ENCODE results near the gene P2RX2. TPM values are rescaled to one million over a fixed set of nuclear protein-coding genes. Genes with fewer than 3 reads are reported as not detected.

Gene P2RX2
- total RNA-seq, 6 donors from 2014 or later = 0.27 to 4.4 (median 1.00) TPM; not detected in 2

DNA sequence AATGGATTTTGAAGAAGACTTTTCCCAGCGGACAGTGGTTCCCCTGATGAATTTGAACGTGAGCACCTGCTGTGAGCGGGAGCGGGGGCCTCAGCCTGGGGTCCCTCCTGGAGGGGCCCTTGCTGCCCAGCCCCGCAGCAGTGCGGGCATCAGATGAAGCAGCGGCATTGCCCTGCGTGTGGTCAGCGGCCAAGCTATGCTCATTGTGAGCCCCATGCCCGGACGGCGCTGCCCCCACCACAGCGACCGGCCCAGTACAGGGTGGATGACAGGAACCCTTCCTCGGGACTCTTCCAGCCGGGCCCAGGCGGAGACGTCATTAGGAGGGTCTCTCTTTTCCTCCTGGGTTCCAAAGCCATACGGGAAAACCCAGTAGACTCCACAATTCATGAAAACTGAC, 11.6 kb upstream of the P2RX2 start:
- H3K4me1 ChIP-seq = peaks cover 0 to 22% (median 6%) of the 10 kb centered on the region in 4 donors
- DNase-seq (peak in 1 of 2 donors; percentile 64), ATAC-seq (ENCODE audit: low FRiP score in 2 of 2) (no peak)
- no peaks in the 10 kb centered on the region for H3K36me3 ChIP-seq
- TF ChIP-seq, protein P1, sequence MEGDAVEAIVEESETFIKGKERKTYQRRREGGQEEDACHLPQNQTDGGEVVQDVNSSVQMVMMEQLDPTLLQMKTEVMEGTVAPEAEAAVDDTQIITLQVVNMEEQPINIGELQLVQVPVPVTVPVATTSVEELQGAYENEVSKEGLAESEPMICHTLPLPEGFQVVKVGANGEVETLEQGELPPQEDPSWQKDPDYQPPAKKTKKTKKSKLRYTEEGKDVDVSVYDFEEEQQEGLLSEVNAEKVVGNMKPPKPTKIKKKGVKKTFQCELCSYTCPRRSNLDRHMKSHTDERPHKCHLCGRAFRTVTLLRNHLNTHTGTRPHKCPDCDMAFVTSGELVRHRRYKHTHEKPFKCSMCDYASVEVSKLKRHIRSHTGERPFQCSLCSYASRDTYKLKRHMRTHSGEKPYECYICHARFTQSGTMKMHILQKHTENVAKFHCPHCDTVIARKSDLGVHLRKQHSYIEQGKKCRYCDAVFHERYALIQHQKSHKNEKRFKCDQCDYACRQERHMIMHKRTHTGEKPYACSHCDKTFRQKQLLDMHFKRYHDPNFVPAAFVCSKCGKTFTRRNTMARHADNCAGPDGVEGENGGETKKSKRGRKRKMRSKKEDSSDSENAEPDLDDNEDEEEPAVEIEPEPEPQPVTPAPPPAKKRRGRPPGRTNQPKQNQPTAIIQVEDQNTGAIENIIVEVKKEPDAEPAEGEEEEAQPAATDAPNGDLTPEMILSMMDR (IDR thresholded peaks at IDR 0.05) = no peak
- TF ChIP-seq POLR2A (IDR thresholded peaks at IDR 0.05) = no peak
- TF ChIP-seq EP300 (IDR thresholded peaks at IDR 0.05) = no peak
- no peak for TF ChIP-seq POLR2AphosphoS5 (IDR thresholded peaks at IDR 0.05)
- H3K9me3 ChIP-seq = peaks cover 0 to 11% (median 4%) of the 10 kb centered on the region in 4 donors
- H3K27ac ChIP-seq = no peak overlapping the region
- no peak overlapping the region for H3K4me3 ChIP-seq
- 89 to 92% methylated on average over 9 to 19 of the region's 19 CpGs for WGBS, 2 donors
- H3K27me3 ChIP-seq = peaks cover 0 to 17% (median 7%) of the 10 kb centered on the region in 4 donors

DNA sequence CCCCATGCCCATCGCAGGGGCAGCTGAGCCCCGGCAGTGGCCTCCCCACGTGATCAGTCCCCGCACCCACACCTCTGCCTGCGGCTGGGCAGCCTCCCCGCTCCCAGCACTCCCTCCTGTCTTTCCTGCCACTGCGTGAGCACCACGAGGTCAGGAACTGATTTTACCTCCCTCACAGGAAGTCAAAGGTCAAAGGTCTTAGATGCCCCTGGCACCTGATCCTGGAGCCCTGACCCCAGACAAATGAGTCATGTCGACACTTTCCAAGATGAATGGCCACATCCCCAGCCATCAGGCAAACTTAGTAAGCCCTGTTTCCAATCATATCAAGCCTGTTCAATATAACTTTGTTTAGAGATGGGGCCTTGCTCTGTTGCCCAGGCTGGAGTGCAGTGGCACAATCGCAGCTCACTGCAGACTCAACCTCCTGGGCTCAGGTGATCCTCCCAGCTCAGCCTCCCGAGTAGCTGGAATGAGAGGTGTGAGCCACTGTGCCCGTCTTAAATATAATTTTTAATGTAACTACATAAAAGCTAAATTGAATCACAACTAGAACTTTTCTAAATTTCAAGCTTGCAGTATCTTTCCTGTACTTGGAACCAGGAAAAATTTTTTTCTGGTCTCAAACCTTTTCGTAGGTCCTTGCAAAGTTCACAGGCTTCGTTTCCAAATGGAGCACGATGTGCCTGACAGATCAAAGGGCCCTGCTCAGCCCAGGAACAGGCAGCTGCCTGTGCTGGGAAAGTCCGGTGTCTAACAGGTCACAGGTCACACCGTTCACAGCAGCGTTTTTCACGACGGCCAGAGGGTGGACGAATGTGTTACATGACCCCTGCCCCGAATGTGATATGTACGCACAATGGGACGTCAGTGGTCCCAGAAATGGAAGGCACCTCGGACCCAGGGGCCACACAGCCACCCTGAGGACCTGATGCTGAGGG, 10.1 kb upstream of the P2RX2 start:
- Histone ChIP-seq H3K4me1 (peaks cover 0 to 13% (median 4%) of the 10 kb centered on the region in 4 donors), H3K36me3 (no peaks in the 10 kb centered on the region), H3K27me3 (peaks cover 0 to 10% (median 3%) of the 10 kb centered on the region in 4 donors), H3K4me3 (no peak overlapping the region), H3K9me3 (peaks cover 0 to 11% (median 4%) of the 10 kb centered on the region in 4 donors), H3K27ac (peak overlapping the region in 3 of 4 donors; percentile 9 to 53 (median 52))
- no peak for DNase-seq
- no peak for ATAC-seq (ENCODE audit: low FRiP score in 2 of 2)
- whole genome bisulfite sequencing, 2 donors = 52% methylated on average over 20 to 25 of the region's 25 CpGs
- TF ChIP-seq EP300 (IDR thresholded peaks at IDR 0.05) (peak in 3 of 4 donors; percentile 28 to 85 (median 58)), POLR2AphosphoS5 (IDR thresholded peaks at IDR 0.05) (peak; percentile 44 to 46)
- TF ChIP-seq, protein P1 (IDR thresholded peaks at IDR 0.05) = no peak

DNA sequence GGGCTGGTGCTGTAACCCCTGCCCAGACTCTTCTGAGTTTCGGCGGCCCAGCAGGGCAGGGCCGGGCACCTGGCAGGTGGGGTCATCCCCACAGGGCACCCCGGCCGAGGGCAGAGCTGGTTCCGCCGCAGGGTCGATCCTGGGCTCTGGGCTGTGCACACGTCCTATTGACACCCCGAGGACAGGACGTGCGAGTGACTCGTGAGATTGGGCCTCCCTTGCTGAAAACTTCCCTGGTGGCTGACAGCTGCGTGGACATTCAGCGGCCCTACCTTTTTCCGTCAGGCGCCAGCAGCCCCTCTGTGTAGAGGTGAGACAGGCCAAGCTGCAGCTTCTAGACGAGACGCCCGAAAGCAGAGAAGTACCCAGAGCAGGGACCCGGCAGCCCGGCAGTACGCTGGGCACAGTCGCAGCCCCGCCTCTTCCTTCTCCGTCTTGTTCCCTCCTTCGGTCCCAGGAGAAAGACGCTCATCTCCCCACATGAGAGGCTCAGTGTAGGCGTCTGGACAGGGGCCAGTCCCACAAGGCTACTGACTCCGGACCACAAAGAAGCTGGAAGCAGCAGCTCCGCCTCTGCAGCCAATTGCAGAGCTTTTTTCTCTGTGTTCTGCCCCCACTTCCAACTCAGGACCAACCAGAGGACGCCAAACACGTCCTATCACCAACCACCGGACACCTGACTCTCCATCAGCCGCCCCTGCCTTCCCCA, 8.4 kb upstream of the P2RX2 start, which contains the start of gene LRCOL1:
Gene LRCOL1 (minus strand): TSS at position 532 of the 709 bp plus-strand sequence. CDS start 4,331 bp downstream, outside the sequence.
- Histone ChIP-seq H3K4me3 (peak within 1 kb of the TSS in 3 of 4 donors; percentile 15 to 29 (median 22)), H3K27me3 (peaks cover 0 to 11% (median 3%) of the 10 kb centered on the region in 4 donors), H3K27ac (peak within 1 kb of the TSS; percentile 12 to 48 (median 40)), H3K36me3 (no peaks in the 10 kb centered on the region), H3K4me1 (peaks cover 0 to 13% (median 3%) of the 10 kb centered on the region in 4 donors), H3K9me3 (peaks cover 0 to 11% (median 4%) of the 10 kb centered on the region in 4 donors)
- peak in 1 of 2 donors; percentile 62 for ATAC-seq (ENCODE audit: low FRiP score in 2 of 2)
- TF ChIP-seq, protein P1 (IDR thresholded peaks at IDR 0.05) = no peak
- TF ChIP-seq POLR2A (IDR thresholded peaks at IDR 0.05) = no peak
- TF ChIP-seq POLR2AphosphoS5 (IDR thresholded peaks at IDR 0.05) = no peak
- TF ChIP-seq EP300 (IDR thresholded peaks at IDR 0.05) = no peak
- 22 to 34% methylated on average over 15 to 31 of the region's 35 CpGs for WGBS, 2 donors
- DNase-seq = peak in 1 of 2 donors; percentile 76

DNA sequence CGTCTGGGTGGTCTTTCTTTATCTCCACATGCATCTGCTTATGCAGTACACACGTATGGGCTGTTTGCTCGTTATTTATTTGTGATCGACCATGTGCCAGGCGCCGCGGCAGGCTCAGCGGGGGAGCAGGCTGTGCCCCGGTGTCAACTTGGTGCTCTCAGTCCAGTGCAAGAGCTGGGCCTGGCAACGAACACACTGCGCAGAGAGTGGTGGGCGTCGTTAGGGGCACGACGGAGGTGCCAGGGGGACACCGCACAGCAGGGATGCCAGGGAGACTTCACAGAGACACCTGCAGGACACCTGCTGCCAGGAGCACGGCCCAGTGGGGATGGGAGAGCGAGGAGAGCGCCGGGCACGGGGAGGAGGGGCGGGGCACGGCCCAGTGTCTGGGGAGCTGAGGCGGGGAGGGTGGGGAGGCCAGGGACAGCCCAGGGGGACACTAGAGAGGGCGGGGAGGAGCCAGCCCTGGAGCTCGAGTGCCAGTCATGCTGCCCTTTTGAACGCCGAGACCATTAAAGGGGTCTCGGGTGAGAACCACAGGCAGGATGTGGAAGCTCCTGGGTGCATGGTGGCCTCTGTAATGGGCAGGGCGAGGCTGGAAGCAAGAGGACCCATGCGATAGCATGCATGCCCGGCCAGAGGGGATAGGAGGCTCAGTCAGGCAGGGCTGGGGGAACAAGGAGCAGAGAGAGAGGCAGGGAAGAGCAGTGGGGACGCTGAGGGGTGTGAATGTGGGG, 7.5 kb upstream of the P2RX2 start:
- TF ChIP-seq EP300 (IDR thresholded peaks at IDR 0.05) = no peak
- TF ChIP-seq, protein P1 (IDR thresholded peaks at IDR 0.05) = no peak
- no peak for TF ChIP-seq POLR2AphosphoS5 (IDR thresholded peaks at IDR 0.05)
- TF ChIP-seq POLR2A (IDR thresholded peaks at IDR 0.05) = no peak
- Histone ChIP-seq H3K27ac (no peak overlapping the region), H3K4me3 (no peak overlapping the region), H3K9me3 (peaks cover 0 to 12% (median 6%) of the 10 kb centered on the region in 4 donors), H3K4me1 (peaks cover 0 to 13% (median 3%) of the 10 kb centered on the region in 4 donors), H3K36me3 (no peaks in the 10 kb centered on the region), H3K27me3 (peaks cover 0 to 18% (median 2%) of the 10 kb centered on the region in 4 donors)
- 74 to 78% methylated on average over 23 to 32 of the region's 33 CpGs for WGBS, 2 donors
- no peak for ATAC-seq (ENCODE audit: low FRiP score in 2 of 2)
- DNase-seq = no peak

Data from upper lobe of left lung (tissue), 6 donors.